OCI-LY1 (cell line): ENCODE data around the gene BSPRY.

Experiments
- H2AFZ ChIP-seq: fragments of 200-600 bp; sonication (generic), shearing (Covaris generic); 2 replicates; pipeline ENCODE4 v1.6.0; 2014; ENCODE audit warnings: antibody characterized with exemption, mild to moderate bottlenecking, low read length
- H3F3A ChIP-seq: fragments of 200-600 bp; sonication (generic), shearing (Covaris generic); 2 replicates; pipeline ENCODE4 v1.6.0; 2014; ENCODE audit warnings: mild to moderate bottlenecking, antibody characterized with exemption, low read length, moderate library complexity; ENCODE audit not compliant: insufficient read depth
- H3K27ac ChIP-seq: fragments of 200-600 bp; sonication (generic); 2 replicates; pipeline ENCODE4 v1.5.1; 2014; ENCODE audit warnings: low read length, mixed run types, mild to moderate bottlenecking, low read depth; ENCODE audit not compliant: poor library complexity, severe bottlenecking
- H3K27me3 ChIP-seq: fragments of 200-600 bp; sonication (generic); 2 replicates; pipeline ENCODE4 v1.6.0; 2014; ENCODE audit warnings: antibody characterized with exemption, mild to moderate bottlenecking, low read length, moderate library complexity; ENCODE audit not compliant: insufficient read depth
- H3K36me3 ChIP-seq: fragments of 200-600 bp; sonication (generic); 2 replicates; pipeline ENCODE4 v1.6.1; 2014; ENCODE audit warnings: mild to moderate bottlenecking, antibody characterized with exemption, low read length, moderate library complexity, mixed read lengths; ENCODE audit not compliant: insufficient read depth
- H3K4me1 ChIP-seq: fragments of 200-600 bp; sonication (generic); 2 replicates; pipeline ENCODE4 v1.5.1; 2014; ENCODE audit warnings: mild to moderate bottlenecking, low read length, moderate library complexity; ENCODE audit not compliant: insufficient read depth, severe bottlenecking
- H3K4me2 ChIP-seq: fragments of 200-600 bp; sonication (generic), shearing (Covaris generic); 2 replicates; pipeline ENCODE4 v1.6.1; 2014; ENCODE audit warnings: low read length
- H3K4me3 ChIP-seq: fragments of 200-600 bp; sonication (generic); 2 replicates; pipeline ENCODE4 v1.5.1; 2014; ENCODE audit warnings: low read length, low read depth, mild to moderate bottlenecking, mixed read lengths; ENCODE audit not compliant: poor library complexity, severe bottlenecking
- H3K79me2 ChIP-seq: fragments of 200-600 bp; shearing (Covaris generic); 2 replicates; pipeline ENCODE4 v1.6.1; 2016; ENCODE audit warnings: mixed run types, low read length, mixed read lengths; ENCODE audit not compliant: insufficient read depth
- H3K9ac ChIP-seq: fragments of 200-600 bp; sonication (generic), shearing (Covaris generic); 2 replicates; pipeline ENCODE4 v1.6.1; 2014; ENCODE audit warnings: mild to moderate bottlenecking, low read length, mixed read lengths
- H3K9me2 ChIP-seq: fragments of 200-600 bp; sonication (generic), shearing (Covaris generic); 2 replicates; pipeline ENCODE4 v1.6.1; 2014; ENCODE audit warnings: low read depth, mild to moderate bottlenecking, low read length, mixed read lengths
- H3K9me3 ChIP-seq: fragments of 200-600 bp; shearing (Covaris generic); 2 replicates; pipeline ENCODE4 v1.6.1; 2014; ENCODE audit warnings: low read length, mixed read lengths
- H4K20me1 ChIP-seq: fragments of 200-600 bp; sonication (generic), shearing (Covaris generic); 2 replicates; pipeline ENCODE4 v1.6.0; 2016; ENCODE audit warnings: mild to moderate bottlenecking, low read length; ENCODE audit not compliant: insufficient read depth
- EZH2 ChIP-seq: fragments of 200-600 bp; sonication (generic), shearing (Covaris generic); IDR thresholded peaks from 2 replicates; pipeline ENCODE4 v1.8.0; 2017; ENCODE audit warnings: borderline replicate concordance, mixed run types, mild to moderate bottlenecking, antibody characterized with exemption, low read length, moderate library complexity, mixed read lengths
- TF ChIP-seq, protein P1 (sequence below): fragments of 200-600 bp; sonication (generic), shearing (Covaris generic); IDR thresholded peaks from 2 replicates; pipeline ENCODE4 v1.5.1; 2017; ENCODE audit warnings: mild to moderate bottlenecking, antibody characterized with exemption, low read length, moderate library complexity, mixed read lengths

Gene BSPRY

GRCh38 chr9:113398796-113399195 is 49.5 kb downstream of the BSPRY start:
- no peak overlapping the region for H3K4me2 ChIP-seq
- H3K9me3 ChIP-seq = no peaks in the 10 kb centered on the region
- H3K9ac ChIP-seq = no peak overlapping the region
- no peak for TF ChIP-seq EZH2
- TF ChIP-seq, protein P1, sequence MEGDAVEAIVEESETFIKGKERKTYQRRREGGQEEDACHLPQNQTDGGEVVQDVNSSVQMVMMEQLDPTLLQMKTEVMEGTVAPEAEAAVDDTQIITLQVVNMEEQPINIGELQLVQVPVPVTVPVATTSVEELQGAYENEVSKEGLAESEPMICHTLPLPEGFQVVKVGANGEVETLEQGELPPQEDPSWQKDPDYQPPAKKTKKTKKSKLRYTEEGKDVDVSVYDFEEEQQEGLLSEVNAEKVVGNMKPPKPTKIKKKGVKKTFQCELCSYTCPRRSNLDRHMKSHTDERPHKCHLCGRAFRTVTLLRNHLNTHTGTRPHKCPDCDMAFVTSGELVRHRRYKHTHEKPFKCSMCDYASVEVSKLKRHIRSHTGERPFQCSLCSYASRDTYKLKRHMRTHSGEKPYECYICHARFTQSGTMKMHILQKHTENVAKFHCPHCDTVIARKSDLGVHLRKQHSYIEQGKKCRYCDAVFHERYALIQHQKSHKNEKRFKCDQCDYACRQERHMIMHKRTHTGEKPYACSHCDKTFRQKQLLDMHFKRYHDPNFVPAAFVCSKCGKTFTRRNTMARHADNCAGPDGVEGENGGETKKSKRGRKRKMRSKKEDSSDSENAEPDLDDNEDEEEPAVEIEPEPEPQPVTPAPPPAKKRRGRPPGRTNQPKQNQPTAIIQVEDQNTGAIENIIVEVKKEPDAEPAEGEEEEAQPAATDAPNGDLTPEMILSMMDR = no peak
- no peaks in the 10 kb centered on the region for H3F3A ChIP-seq
- no peaks in the 10 kb centered on the region for H3K9me2 ChIP-seq
- no peaks in the 10 kb centered on the region for H3K27me3 ChIP-seq
- H4K20me1 ChIP-seq = no peaks in the 10 kb centered on the region
- no peaks in the 10 kb centered on the region for H3K79me2 ChIP-seq
- no peaks in the 10 kb centered on the region for H3K36me3 ChIP-seq
- H2AFZ ChIP-seq = no peak overlapping the region
- H3K27ac ChIP-seq = no peak overlapping the region
- no peak overlapping the region for H3K4me3 ChIP-seq
- H3K4me1 ChIP-seq = peaks cover 29% of the 10 kb centered on the region

DNA sequence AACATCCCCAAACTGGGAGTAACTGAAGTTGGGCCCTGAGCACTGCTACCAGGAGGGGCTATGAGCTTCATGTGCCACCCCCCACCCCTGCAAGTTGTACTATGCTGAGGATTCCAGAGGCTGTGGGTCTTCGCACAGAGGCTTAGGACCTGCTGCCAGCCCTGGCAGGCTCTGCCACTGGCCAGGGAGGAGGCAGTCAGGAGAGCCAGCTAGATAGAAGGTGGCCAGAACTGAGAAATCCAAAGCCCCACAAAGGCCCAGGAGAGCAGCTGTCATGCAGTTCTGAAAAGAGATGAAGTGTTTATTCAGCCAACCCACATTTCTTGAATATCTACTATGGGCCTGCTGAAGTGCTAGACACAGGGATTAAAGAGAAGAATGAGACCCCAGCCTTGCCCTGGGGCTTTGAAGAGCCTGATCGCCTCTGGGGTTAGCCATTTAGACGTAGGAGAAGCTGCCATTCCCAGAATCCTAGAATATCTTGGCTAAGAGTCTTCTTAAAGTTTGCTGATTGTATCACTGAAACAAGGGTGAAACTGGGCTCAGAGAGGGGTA is 50.4 kb downstream of the BSPRY start:
- Histone ChIP-seq H3K4me1 (peaks cover 29% of the 10 kb centered on the region), H2AFZ (no peak overlapping the region), H4K20me1 (no peaks in the 10 kb centered on the region), H3K27me3 (no peaks in the 10 kb centered on the region), H3K79me2 (no peaks in the 10 kb centered on the region), H3K36me3 (no peaks in the 10 kb centered on the region), H3K9ac (peak overlapping the region; percentile 73), H3K4me2 (peak overlapping the region; percentile 68), H3F3A (no peaks in the 10 kb centered on the region), H3K9me3 (no peaks in the 10 kb centered on the region), H3K4me3 (peak overlapping the region; percentile 79), H3K9me2 (no peaks in the 10 kb centered on the region), H3K27ac (no peak overlapping the region)
- no peak for TF ChIP-seq EZH2
- TF ChIP-seq, protein P1 = no peak

DNA sequence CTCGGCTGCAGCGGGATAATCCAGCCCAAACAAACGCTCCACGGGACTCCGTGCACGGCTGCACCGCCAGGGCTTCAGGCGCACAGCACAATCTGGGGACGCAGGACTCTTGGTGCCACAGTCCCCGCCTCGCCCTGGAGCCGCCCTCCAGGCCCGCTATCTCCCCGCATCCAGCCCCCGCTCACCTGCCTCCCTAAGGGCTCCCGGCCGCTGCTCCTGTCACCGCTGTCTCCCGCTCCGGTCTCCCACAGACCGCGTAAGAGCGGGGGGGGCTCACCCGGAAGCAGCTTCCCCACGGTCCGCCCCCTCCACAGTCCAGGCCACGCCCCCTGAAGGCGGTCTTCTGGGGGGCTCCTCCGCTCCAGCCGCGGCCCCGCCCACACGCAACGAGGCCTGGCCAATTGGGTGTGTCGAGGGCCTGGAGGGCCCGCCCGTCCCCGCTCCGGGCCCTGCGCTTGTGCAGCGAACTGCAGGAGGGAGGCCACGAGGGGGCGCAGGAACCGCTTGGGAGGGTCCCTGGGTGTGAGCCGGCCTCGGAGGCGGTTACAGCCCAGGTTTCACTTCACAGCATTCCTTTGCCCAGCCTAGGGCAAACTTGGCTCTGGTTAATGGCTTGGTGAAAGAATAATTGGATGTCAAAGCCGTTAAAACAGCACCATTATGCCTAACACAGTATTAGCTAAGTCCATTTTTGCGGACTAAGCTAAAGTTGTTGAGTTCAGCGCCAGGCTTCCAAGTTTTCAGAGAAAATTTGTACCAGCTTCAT is 51.9 kb downstream of the BSPRY start, which contains the start of gene ALAD:
TSS of gene ALAD (minus strand) at position 258 of the 766 bp plus-strand sequence. CDS start 7,725 bp downstream, outside the sequence.
- peaks cover 29% of the 10 kb centered on the region for H3K4me1 ChIP-seq
- H3K79me2 ChIP-seq = no peaks in the 10 kb centered on the region
- H3K9me3 ChIP-seq = no peaks in the 10 kb centered on the region
- peak within 1 kb of the TSS; percentile 73 for H3K9ac ChIP-seq
- H3K9me2 ChIP-seq = no peaks in the 10 kb centered on the region
- peak within 1 kb of the TSS; percentile 68 for H3K4me2 ChIP-seq
- H3K27ac ChIP-seq = no peak within 1 kb of the TSS
- H3K4me3 ChIP-seq = peak within 1 kb of the TSS; percentile 79
- H3K27me3 ChIP-seq = no peaks in the 10 kb centered on the region
- no peaks in the 10 kb centered on the region for H3K36me3 ChIP-seq
- H2AFZ ChIP-seq = peak within 1 kb of the TSS; percentile 98
- no peaks in the 10 kb centered on the region for H3F3A ChIP-seq
- H4K20me1 ChIP-seq = no peaks in the 10 kb centered on the region
- TF ChIP-seq, protein P1 = peak; percentile 89
- no peak for TF ChIP-seq EZH2
